GM21825 (cell line): Measurements from ENCODE around the gene DCPS.
"Not testable (repeated sequence)": the region's sequence is repeated elsewhere in the genome, so short reads cannot be mapped to it uniquely, and the experiment has no call there.

Experiments
- ATAC-seq: cut with Tn5 transposase; IDR thresholded peaks from one replicate; pipeline ENCODE4 v1.9.1; 2021; ENCODE audit warnings: mild to moderate bottlenecking, moderate library complexity; ENCODE audit not compliant: unreplicated experiment

Gene DCPS

DNA sequence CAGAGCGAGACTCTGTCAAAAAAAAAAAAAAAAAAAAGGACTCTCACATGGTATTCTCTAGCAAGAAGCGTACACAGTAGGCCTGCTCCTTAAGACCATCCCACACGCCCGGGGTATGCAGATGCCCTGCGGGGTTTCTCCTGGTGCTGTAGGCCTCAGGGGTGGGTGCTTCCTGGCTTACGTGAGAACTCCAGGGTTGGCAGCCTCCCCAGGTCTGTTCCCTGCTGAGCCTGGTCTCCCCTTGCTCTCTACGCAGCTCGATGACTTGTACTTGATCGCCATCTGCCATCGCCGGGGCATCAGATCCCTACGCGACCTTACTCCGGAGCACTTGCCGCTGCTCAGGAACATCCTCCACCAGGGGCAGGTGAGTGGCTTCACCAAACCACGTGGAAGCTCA is 39.2 kb downstream of the DCPS start:
- no peak for ATAC-seq

DNA sequence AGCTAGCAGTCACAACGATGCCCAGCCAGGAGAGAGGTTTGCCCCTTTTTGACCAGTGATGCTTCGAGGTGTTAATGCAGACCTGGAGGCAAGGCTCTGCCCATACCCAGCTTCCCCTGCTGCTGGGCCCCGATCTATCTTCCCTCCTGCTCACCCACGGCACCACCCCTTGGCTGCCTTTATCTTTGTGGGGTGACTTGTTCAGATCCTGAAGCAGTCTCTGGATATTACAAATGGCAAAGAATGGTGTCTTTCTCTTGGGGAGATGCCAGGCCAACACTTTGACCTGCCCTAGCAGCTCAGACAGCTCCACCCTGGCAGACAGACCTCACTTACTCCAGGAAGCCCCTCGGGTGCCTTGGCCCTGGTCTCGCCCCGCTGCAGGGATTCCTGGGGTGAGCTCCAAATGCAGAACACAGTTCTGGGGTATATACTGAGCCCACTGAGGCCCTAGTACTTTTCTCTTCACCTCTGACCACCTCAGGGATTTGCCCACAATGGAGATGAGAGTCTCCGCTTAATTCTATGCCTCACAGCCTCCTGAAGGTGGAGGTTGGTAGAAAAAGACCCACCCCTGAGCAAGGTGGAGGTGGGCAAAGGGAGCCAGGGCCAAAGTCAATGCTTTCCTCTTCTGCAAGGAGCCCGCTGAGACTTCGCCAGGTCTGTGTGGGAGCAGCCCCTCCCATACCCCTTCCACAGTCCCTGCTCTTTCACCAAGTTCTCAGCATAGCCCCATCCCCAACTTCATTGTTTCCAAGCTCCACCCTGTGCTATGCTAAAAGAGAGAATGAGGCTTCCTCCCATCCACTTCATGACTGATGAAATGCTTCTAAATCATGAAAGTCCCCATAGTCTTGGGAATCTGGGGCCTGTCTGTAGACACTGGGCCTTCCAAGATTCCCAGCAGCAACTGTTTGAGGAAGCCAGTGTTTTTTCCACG is 40.6 kb downstream of the DCPS start:
- ATAC-seq: no peak

DNA sequence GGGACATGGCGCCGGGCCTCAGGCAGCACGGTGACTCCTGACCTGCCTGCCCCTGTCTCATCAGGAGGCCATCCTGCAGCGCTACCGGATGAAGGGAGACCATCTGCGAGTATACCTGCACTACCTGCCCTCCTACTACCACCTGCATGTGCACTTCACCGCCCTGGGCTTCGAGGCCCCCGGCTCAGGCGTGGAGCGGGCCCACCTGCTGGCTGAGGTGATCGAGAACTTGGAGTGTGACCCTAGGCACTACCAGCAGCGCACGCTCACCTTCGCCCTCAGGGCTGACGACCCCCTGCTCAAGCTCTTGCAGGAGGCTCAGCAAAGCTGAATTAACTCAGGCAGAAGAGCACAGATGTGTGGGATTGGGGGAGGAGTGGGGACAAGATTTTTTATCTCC is 41.4 kb downstream of the DCPS start:
- no peak for ATAC-seq

DNA sequence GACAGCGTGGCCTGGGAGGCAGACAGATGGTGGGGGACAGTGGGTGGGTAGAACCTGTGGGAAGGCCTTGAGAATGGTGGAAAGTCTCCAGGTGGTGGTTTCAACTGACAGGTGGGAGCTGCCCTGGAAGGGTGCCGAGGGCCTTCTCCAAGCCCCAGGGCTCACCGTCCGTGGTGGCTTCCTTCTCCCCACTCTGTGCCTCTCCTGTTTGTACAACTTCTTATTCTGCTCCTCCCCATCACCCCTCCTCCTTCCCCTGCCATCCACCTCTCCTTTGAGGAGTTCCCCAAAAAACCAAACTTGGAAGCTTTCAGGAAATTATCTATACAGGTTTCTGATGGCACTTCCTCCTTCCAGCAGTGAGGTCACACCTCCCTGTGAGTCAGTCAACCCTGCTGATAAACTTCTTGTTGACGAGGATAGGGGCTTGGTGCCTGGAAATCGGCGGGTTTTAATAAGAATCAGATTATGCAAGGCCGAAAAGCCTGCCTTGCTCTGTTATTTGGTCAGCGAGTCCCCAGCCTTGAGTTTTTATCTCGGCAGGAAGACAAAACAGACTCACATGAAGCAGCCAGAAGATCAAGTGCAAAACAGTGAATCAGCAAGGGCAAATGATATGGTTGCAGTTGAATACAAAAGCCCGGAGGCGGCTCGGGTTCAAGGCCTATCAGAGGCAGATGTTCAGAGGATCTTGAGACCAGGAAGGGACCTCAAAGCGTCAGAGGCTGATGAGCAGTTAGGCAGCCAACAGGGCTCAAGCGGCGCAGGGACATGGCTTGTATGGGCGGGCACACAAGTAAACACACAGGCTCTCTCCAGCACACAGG is 42.1 kb downstream of the DCPS start:
- no peak for ATAC-seq

DNA sequence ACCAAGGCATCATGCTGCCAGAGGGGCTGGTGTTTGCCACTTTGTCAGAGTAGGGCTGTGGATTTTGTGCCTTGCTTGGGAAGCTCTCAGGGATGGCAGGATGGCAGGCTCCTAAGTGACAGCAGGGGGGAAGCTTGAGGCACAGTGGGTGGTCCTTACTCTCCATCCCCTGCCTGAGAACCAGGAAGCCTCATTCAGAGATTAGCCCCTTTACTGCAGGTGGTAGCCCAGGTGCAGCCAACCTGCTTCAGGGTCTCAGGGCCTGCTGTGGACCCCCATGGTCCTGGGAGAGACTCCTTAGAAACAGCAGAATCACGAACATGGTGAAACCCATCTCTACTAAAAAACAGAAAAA is 42.7 kb downstream of the DCPS start:
- ATAC-seq: no peak

DNA sequence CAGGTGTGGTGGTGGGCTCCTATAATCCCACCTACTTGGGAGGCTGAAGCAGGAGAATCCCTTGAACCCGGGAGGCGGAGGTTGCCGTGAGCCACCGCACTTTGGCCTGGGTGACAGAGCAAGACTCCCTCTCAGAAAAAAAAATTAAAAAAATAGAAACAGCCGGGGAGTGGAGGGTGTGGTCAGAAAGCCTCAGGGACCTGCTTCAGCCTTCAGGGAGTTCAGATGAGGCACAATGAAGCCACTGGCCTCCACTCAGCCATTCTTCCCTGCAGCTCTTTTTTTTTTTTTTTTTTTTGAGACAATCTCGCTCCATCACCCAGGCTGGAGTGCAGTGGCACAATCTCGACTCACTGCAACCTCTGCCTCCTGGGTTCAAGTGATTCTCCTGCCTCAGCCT is 43.1 kb downstream of the DCPS start:
- ATAC-seq: not testable (repeated sequence)

DNA sequence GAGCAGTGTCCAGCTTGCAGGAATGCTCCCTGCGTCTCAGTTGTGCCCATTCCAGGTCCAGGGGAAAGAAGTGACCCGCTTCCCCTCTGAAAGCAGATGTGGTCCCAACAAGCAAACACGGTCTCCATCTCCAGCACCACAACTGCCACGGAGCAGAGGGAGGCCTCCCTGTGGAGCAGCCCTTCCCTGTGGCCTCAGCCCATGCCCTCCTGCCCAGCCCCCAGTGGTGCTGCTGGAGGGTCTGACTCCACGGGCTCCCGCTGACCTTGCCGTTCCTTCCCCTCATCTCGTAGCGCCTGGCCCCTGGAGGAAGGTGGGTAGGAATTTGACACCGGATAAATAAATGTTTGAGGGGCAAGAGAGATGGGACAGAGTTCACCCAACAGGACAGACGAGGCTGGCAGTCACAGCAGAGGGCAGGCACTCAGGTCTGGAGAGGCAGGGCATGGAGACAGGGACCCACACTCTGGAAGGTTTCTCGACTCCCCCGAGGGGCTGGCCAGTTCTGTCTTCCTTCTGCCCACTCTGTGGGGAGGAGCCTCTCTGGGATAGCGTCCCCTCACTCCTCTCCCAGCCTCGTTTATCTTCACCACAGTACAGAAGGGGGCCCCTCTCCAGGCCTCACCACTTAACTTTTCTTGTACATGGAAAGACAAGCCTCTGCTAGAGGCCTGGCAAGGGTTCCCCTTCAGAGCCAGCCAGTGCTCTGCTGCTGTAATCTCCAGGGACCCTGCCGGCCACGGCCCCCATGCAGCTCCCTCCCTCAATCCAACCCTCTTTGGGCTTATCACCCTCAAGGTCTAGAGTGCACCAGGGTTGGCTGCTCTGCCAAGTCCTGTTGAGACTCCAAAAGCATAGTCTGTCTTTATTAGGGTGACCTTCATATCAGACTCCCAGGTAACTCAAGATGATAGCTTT is 44.1 kb downstream of the DCPS start:
- ATAC-seq: no peak

DNA sequence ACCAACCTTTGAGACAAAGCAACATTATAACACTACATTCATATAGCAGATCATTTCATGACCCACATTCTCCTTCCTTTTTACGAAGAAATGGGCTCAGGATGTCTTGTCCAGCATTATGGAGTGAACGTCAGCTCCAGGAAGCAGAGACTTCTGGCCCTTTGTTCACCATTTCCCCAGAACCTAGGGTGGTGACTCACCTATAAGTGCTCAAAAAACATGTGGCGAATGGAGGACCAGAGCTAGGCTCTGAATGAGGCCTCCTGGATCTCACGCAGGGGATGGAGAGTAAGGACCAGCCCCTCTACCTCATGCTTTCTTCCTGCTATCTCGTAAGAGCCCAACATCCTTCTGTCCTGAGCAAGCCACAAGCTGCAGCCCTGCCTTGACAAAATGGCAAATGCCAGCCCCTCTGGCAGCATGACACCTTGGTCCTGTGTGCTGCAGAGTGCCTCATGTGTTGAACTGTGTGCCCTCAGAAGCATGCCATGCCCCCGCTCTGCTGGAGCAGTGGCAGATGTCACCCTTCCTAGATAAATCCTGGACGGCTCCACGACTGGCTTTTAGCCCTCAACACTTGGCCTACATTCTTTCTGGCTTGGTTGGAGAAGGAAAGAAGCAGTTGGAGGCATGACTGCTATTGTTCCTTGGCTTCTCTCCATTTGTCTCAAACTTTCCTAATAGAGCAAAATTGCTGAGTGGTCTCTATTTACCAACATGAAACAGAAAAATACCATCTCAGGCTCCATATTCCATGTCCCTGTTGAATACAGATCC is 45.1 kb downstream of the DCPS start:
- no peak for ATAC-seq

DNA sequence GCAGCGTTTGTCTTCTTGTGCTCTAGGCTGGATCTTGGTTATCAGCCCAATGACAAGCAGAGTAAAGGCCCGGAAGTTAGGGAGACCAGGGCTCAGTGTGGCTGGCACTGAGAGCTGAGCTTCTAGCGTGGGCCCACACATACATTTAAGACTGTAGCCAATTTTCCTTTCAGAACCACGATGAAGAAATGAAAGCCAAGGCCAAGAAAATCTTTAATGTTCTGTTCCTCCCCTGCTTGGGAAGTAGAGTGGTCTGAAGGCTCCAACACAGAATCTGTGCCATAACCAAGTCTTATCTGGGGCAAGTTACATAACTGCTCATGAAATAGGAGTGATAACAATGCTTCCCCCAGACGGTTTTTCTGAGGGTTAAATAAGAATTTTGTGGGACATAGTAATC is 47.0 kb downstream of the DCPS start:
- no peak for ATAC-seq

DNA sequence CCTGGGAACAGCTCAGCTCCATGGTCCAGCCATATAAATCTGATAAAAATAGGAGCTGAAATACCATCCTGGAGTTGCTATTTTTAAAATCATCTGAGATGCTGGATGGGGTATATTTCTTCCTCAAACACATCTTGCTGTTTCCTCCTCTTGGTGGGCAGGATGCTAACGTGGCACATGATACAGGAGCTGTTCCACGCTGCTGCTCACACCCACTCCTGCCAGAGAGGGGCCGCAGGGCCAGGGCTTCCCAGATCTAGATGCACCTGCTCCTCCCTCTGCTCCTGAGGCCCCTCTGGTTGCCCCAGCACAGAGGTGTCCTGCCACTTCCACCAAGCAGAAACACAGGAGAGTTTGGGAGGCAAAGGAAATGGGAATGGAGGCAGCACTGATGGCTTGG is 48.3 kb downstream of the DCPS start:
- ATAC-seq: no peak

DNA sequence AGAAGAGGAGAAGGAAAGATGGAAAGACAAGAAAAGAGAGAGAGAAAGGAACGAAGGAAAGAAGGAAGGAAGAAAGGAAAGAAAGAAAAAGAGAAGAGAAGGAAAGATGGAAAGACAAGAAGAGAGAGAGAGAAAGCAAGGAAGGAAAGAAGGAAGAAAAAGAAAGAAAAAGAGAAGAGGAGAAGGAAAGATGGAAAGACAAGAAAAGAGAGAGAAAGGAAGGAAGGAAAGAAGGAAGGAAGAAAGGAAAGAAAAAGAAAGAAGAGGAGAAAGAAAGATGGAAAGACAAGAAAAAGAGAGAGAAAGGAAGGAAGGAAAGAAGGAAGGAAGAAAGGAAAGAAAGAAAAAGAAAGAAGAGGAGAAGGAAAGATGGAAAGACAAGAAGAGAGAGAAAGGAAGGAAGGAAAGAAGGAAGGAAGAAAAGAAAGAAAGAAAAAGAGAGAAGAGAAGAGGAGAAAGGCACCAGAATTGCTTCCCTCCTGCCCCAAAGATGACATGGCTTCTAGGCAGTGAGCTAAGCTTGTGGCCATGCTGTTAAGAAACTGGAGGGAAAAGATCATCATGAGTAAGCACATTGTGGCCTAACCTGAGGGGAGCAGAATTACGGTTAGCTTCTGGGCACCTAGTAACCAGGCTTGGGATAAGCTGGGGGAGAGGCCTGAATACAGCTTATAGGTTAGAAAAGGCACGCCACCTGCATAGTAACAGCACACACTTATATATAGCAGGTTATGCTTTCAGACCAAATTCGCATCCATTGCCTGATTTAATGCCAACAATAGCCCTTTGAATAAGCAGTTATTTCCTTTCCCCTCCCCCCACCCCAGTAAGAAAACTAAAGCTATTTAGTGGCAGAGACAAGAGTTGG is 49.3 kb downstream of the DCPS start:
- ATAC-seq: no peak

DNA sequence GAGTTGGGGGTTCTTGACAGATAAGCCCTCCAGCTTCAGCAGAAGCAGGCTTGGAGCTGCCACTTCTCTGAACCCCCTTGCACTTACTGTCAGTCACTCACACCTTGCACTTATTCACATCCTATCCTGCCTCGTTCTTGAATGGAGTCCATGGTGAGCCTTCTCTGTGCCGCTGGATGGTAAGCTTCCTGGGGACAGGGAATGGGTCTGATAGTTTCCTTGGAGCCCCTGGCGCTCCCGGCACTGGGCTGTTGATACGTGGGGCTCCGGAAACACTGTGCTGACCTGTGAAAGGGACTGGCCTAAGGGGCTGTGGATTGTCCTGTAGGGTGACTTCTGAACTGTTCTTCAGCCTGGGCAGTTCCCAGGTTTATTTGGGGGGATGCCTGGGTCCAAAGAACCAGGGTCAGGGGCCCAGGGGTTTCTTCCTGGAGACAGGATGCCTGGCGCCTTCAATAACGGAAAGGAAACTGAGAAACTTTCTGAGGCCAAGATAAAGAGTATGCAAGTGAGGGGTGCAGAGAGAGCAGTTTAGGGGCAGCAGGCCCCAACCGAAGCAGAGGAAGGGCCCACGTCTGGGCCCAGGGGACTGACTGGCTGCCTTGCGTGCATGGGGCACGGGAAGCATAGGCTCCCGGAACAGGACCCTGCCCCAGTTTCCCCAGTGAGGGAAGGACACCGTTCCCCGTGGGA is 50.9 kb downstream of the DCPS start:
- peak; percentile 32 for ATAC-seq

DNA sequence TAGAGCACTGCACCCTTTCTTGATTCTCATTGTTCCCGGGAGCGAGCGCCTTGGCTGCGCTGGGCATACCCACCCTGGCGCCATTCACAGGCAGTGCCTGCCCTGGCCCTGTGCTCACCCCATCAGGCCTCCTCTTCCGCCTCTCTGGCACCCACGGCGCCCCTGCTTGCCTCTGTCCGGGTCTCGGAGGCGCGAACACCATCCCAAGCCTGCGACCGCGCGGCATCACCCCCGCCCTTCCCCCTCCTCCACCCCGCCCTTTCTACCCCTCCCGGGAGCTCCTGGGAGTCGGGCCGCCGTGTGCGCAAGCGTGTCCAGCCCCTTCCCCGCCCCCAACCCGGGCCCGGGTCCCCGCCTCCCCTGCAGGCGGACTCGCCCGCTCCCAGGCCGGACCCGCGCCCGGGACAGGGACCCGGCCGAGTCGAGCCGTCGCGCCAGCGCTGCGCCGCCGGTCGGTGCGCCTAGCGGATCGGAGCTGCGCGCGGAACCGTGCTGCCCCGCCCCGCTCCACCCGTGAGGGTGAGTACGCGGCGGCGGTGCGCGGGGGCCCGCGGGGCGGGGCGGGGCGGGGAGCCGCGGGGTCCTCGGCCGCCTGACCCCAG is 51.6 kb downstream of the DCPS start, which contains the start of gene ST3GAL4:
Gene ST3GAL4, plus strand, starts transcription at position 363 of the 602 bp plus-strand sequence. CDS start 50,470 bp downstream, outside the sequence.
- ATAC-seq: peak; percentile 47

DNA sequence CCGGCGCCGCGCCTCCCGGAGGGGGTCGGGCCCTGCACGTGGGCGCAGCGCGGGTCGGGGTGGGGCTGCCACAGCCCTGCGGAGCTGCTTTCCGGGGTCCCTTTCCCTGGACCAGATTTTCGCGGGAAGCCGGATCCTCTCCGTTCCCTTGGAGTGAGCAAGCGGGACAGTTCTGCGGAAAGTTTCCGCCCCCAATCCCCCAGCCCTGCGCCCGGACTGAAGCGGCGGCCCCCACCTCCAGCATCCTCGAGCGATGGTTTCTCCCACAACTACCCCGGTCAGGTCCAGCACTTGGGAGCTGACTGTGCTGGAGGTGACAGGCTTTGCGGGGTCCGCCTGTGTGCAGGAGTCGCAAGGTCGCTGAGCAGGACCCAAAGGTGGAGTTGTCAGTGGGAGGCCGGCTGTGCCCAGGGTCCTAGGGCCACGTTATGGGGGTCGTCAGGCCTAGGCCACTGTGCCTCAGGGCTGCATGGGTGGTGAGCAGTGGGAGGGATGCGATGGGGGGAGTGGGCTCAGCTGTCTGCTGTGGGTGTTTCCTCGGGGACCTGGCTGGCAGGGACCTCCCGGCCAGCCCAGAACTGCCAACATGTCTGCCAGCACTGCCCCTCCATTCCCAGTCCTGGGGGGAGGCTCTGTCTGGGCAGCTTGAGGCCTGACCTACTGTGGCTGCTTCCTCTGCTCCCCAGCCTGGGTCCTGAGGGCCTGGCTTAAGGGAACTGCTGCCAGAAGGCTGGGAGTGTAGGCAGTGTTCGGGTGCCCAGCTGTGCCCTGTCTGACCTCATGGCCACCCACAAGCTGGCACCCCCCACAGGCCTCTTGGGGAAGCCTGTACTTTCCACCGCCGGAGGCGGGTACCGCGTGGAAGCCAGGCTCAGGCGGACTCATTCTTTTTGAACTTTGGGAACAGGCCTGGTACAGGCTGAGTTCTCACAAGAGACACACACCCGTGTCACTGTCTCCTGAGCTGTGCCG is 52.4 kb downstream of the DCPS start:
- ATAC-seq: no peak

DNA sequence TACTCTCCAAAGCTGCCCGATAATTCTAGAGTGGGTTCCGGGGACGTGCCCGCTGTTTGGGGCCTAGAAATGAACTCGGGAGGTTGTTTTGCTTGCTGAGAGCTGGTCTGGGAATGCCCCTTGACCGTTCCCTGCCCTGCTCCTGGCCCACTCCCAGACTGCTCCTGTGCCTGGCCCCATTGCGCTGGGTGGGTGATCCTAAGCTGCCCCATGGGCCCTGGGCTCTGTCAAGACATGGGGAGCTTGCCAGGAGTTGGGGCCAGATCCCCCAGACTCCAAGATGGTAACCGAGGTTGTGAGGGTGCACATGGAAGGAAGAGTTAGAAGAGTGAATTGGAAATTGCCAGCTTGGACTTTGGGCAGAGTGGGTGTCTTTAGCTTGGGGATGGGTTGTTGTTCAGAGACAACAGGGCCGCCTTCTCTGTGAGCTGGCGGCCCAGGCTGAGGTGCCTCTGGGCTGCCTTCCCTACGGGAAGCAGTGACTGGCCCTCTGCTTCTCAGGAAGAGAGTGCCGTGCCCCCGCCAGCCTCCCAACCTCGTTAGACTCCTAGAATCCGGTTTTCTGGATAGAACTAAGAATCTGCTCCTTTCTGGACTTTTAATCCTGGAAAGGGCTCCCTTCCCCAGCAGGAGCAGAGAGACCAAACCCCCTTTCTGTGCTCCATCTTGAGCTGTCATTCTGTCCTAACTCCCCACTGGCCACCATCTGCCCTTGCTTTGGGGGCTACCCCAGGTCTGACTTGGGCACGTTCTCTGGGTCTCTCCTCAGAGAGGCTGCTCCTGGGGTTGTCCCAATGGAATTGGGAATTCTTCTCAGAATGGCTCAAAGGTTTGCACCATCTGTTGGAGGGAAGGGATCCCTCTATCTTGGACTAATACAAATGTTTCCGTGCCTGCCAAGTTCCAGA is 53.4 kb downstream of the DCPS start:
- ATAC-seq: no peak
